HepG2 (cell line): ENCODE measurements around the gene SERPINE2. TPM values are rescaled to one million over a fixed set of nuclear protein-coding genes. Genes with fewer than 3 reads are reported as not detected.
A peak's percentile ranks its signal among the peaks of the same experiment; 100 is the strongest.

Experiments
- ARID3A ChIP-seq: IDR thresholded peaks from 2 replicates; pipeline ENCODE4 v1.6.1; 2012; ENCODE audit warnings: low read depth, low read length, improper control_type of control experiment
- EEA1 ChIP-seq: sonication (generic); formaldehyde crosslinking; IDR thresholded peaks from 2 replicates; pipeline ENCODE4 v1.5.1; 2020; ENCODE audit warnings: mild to moderate bottlenecking, missing genetic modification reagents, borderline replicate concordance
- GTF2F1 ChIP-seq: fragments of 150-350 bp; IDR thresholded peaks from 2 replicates; pipeline ENCODE4 v1.6.1; 2014; ENCODE audit warnings: low read length
- IKZF4 ChIP-seq: sonication (generic); formaldehyde crosslinking; IDR thresholded peaks from 2 replicates; pipeline ENCODE4 v1.5.1; 2020; ENCODE audit warnings: borderline replicate concordance, mild to moderate bottlenecking, low read depth, missing genetic modification reagents; ENCODE audit errors: not compliant biosample characterization
- MIER2 ChIP-seq: IDR thresholded peaks from 2 replicates; pipeline ENCODE4 v1.6.1; 2016; ENCODE audit warnings: missing biosample characterization, missing genetic modification reagents
- MZF1 ChIP-seq: sonication (generic); formaldehyde crosslinking; IDR thresholded peaks from 2 replicates; pipeline ENCODE4 v1.8.1; 2023; ENCODE audit warnings: mild to moderate bottlenecking, missing genetic modification reagents, borderline replicate concordance
- NAIF1 ChIP-seq: sonication (generic); formaldehyde crosslinking; IDR thresholded peaks from 2 replicates; pipeline ENCODE4 v1.5.0; 2020; ENCODE audit warnings: mild to moderate bottlenecking, missing genetic modification reagents, borderline replicate concordance
- RERE ChIP-seq: IDR thresholded peaks from 2 replicates; pipeline ENCODE4 v1.6.1; 2016; ENCODE audit warnings: low read depth, missing genetic modification reagents, missing compliant biosample characterization
- RFXAP ChIP-seq: sonication (generic); formaldehyde crosslinking; IDR thresholded peaks from 2 replicates; pipeline ENCODE4 v1.4.0; 2020; ENCODE audit warnings: missing genetic modification reagents, borderline replicate concordance
- SKI ChIP-seq: fragments of 450-650 bp; IDR thresholded peaks from one replicate; pipeline ENCODE4 v1.6.1; 2018; ENCODE audit warnings: mild to moderate bottlenecking; ENCODE audit not compliant: partially characterized antibody
- THYN1 ChIP-seq: sonication (generic); formaldehyde crosslinking; IDR thresholded peaks from 2 replicates; pipeline ENCODE4 v1.8.1; 2023; ENCODE audit warnings: low read depth, mild to moderate bottlenecking, moderate library complexity, missing genetic modification reagents, borderline replicate concordance
- TIGD3 ChIP-seq: sonication (generic); formaldehyde crosslinking; IDR thresholded peaks from 2 replicates; pipeline ENCODE4 v1.5.1; 2020; ENCODE audit warnings: mild to moderate bottlenecking, missing genetic modification reagents, borderline replicate concordance
- ZBTB2 ChIP-seq: sonication (generic); formaldehyde crosslinking; IDR thresholded peaks from 2 replicates; pipeline ENCODE4 v1.8.0; 2022; ENCODE audit warnings: low read depth, missing genetic modification reagents
- ZNF230 ChIP-seq: sonication (generic); formaldehyde crosslinking; IDR thresholded peaks from 2 replicates; pipeline ENCODE4 v1.4.0; 2020; ENCODE audit warnings: mild to moderate bottlenecking, missing genetic modification reagents
- ZNF343 ChIP-seq: sonication (generic); formaldehyde crosslinking; IDR thresholded peaks from 2 replicates; pipeline ENCODE4 v1.4.0; 2020; ENCODE audit warnings: mild to moderate bottlenecking, missing genetic modification reagents
- ZNF569 ChIP-seq: sonication (generic); formaldehyde crosslinking; IDR thresholded peaks from 2 replicates; pipeline ENCODE4 v1.5.0; 2020; ENCODE audit warnings: mild to moderate bottlenecking, missing genetic modification reagents, moderate library complexity, borderline replicate concordance
- ZNF724P ChIP-seq: sonication (generic); formaldehyde crosslinking; IDR thresholded peaks from 2 replicates; pipeline ENCODE4 v1.8.0; 2022; ENCODE audit warnings: missing genetic modification reagents, borderline replicate concordance
- polyA plus RNA-seq, 8 experiments: library from polyadenylated mRNA; depleted of rRNA in 3 of 8; stranded (reverse) in 7 of 8; unstranded in 1 of 8; fragments of >200 nt; fragmentation: Illumina TruSeq in 4 of 8; extraction: Trizol in 4 of 8; gene quantifications; 2 replicates each; pipeline versions ENCODE4 v1.2.1 to v1.2.3, GENCODE V29; 2011 to 2016; ENCODE audit warnings: low read depth in 4 of 8, missing spikeins in 1 of 8, mixed read lengths in 1 of 8; ENCODE audit not compliant: insufficient read depth in 1 of 8
- total RNA-seq, 5 experiments: library from RNA; depleted of rRNA; stranded (reverse); fragments of >200 nt; fragmentation: Illumina TruSeq; extraction: Trizol; gene quantifications; 2 replicates each; pipeline ENCODE4 v1.2.3, GENCODE V29; 2016; ENCODE audit warnings: low read depth in 1 of 5

Gene SERPINE2
- total and polyA plus RNA-seq, 2 of the 13 experiments (the other 11 are each of a cell fraction or from before 2014, with no cell fraction given): 7.9 to 18.1 TPM

- 0 out of 2 replicates have a peak, but pooled peaks have one; percentile 33 for TF ChIP-seq ZNF343 (CRISPR knock-in tag)
- no peak for TF ChIP-seq GTF2F1
- TF ChIP-seq ZNF569 (CRISPR knock-in tag): no peak; the same call in 1 of the 2 replicates
- peak; percentile 92 for TF ChIP-seq RFXAP (CRISPR knock-in tag)
- TF ChIP-seq MZF1 (CRISPR knock-in tag): no peak
- TF ChIP-seq MIER2 (CRISPR knock-in tag): peak; percentile 79
- peak; percentile 85; the same call in 1 of the 2 replicates for TF ChIP-seq ZNF724P (CRISPR knock-in tag)
- TF ChIP-seq THYN1 (CRISPR knock-in tag): peak; percentile 98
- TF ChIP-seq ZNF230 (CRISPR knock-in tag): peak; percentile 65; the same call in 1 of the 2 replicates
- peak; percentile 75; the same call in 1 of the 2 replicates for TF ChIP-seq ZBTB2
- no peak; the same call in 1 of the 2 replicates for TF ChIP-seq NAIF1 (CRISPR knock-in tag)
- TF ChIP-seq IKZF4 (CRISPR knock-in tag): peak; percentile 76
- peak; percentile 96 for TF ChIP-seq EEA1
- no peak; the same call in 1 of the 2 replicates for TF ChIP-seq TIGD3 (CRISPR knock-in tag)
- TF ChIP-seq SKI: peak; percentile 96
- peak; percentile 86 for TF ChIP-seq RERE (CRISPR knock-in tag)
- TF ChIP-seq ARID3A: no peak; the same call in 1 of the 2 replicates
These were observed 94.2 kb downstream of the SERPINE2 start, which contains the start of gene WDFY1 (continued) for GRCh38 chr2:223944703-223945531.
